AG04450 (cell line): Measurements from ENCODE around the gene ASB18. TPM values are rescaled to one million over a fixed set of nuclear protein-coding genes. Genes with fewer than 3 reads are reported as not detected.

Experiments
- CTCF ChIA-PET: fragments of 300-600, 350-600 bp; formaldehyde crosslinking; extraction: SDS; loops from one replicate; lab custom pipeline; 2022; ENCODE audit warnings: antibody characterized with exemption, inconsistent platforms; lab: Charles Lee
- POLR2A ChIA-PET: fragments of 350-600 bp; formaldehyde crosslinking; extraction: SDS; loops from one replicate; lab custom pipeline; 2021; ENCODE audit warnings: antibody characterized with exemption, inconsistent platforms; lab: Yijun Ruan, JAX
- DNase-seq: peaks from one replicate; pipeline ENCODE4 v3.0.0-alpha.2; 2011; ENCODE audit warnings: low read depth, low spot score
- H3K27ac ChIP-seq: one replicate; pipeline ENCODE4 v1.5.1; 2012; ENCODE audit warnings: low read depth, low read length, control low read depth
- H3K27me3 ChIP-seq: one replicate; pipeline ENCODE4 v1.6.0; 2012; ENCODE audit warnings: low read length; ENCODE audit not compliant: control insufficient read depth, insufficient read depth
- H3K4me3 ChIP-seq: 2 replicates; pipeline ENCODE4 v1.5.1; 2011; ENCODE audit warnings: mild to moderate bottlenecking, low read depth, low read length, control low read depth
- H3K9me3 ChIP-seq: 2 replicates; pipeline ENCODE4 v1.5.1; 2012; ENCODE audit warnings: low read length; ENCODE audit not compliant: control insufficient read depth, insufficient read depth
- polyA plus RNA-seq: library from polyadenylated mRNA; depleted of rRNA; stranded (reverse); fragments of >200 nt; gene quantifications from 2 replicates; pipeline ENCODE4 v1.2.3, GENCODE V29; 2011
- TF ChIP-seq, protein P1 (sequence below): IDR thresholded peaks from 2 replicates; pipeline ENCODE4 v1.5.1; 2011; ENCODE audit warnings: low read depth, low read length, control low read depth, inconsistent platforms

The ASB18 gene
- polyA plus RNA-seq, 1 experiment = not detected

GRCh38 chr2:236216711-236217110, 47.5 kb downstream of the ASB18 start:
- CTCF ChIA-PET = no interaction called here
- Histone ChIP-seq H3K4me3 (no peak overlapping the region), H3K27ac (no peak overlapping the region), H3K9me3 (no peaks in the 10 kb centered on the region; the same call in 1 of the 2 replicates), H3K27me3 (peaks cover 6% of the 10 kb centered on the region)
- POLR2A ChIA-PET = no interaction called here
- DNase-seq = no peak
- TF ChIP-seq, protein P1, sequence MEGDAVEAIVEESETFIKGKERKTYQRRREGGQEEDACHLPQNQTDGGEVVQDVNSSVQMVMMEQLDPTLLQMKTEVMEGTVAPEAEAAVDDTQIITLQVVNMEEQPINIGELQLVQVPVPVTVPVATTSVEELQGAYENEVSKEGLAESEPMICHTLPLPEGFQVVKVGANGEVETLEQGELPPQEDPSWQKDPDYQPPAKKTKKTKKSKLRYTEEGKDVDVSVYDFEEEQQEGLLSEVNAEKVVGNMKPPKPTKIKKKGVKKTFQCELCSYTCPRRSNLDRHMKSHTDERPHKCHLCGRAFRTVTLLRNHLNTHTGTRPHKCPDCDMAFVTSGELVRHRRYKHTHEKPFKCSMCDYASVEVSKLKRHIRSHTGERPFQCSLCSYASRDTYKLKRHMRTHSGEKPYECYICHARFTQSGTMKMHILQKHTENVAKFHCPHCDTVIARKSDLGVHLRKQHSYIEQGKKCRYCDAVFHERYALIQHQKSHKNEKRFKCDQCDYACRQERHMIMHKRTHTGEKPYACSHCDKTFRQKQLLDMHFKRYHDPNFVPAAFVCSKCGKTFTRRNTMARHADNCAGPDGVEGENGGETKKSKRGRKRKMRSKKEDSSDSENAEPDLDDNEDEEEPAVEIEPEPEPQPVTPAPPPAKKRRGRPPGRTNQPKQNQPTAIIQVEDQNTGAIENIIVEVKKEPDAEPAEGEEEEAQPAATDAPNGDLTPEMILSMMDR = no peak

- Histone ChIP-seq H3K27me3 (peaks cover 6% of the 10 kb centered on the region), H3K27ac (no peak overlapping the region), H3K9me3 (no peaks in the 10 kb centered on the region; the same call in 1 of the 2 replicates), H3K4me3 (no peak overlapping the region)
- CTCF ChIA-PET = no interaction called here
- DNase-seq = no peak
- POLR2A ChIA-PET = no interaction called here
- TF ChIP-seq, protein P1 = no peak
Observed at GRCh38 chr2:236215761-236216333, 48.4 kb downstream of the ASB18 start.

DNA sequence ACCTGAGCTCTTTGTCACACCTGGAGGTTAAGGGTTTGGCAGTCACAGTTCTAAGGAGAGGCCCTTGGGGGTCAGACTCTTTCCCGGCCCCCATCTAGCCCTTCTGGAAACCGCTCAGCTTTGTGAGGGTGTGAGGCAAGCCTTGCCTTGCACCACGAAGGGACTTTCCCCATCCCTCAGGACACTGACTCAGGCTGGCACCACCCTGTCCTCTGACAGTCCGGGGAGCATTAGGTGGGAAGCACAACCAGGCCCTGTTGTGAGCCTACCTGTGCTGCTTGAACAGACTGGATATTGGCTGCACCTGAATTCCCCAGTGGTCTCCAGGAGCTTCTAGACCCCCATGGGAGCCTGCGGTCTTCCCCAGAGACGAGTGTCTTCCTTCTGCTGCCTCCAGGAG, 49.0 kb downstream of the ASB18 start:
- TF ChIP-seq, protein P1 = no peak

DNA sequence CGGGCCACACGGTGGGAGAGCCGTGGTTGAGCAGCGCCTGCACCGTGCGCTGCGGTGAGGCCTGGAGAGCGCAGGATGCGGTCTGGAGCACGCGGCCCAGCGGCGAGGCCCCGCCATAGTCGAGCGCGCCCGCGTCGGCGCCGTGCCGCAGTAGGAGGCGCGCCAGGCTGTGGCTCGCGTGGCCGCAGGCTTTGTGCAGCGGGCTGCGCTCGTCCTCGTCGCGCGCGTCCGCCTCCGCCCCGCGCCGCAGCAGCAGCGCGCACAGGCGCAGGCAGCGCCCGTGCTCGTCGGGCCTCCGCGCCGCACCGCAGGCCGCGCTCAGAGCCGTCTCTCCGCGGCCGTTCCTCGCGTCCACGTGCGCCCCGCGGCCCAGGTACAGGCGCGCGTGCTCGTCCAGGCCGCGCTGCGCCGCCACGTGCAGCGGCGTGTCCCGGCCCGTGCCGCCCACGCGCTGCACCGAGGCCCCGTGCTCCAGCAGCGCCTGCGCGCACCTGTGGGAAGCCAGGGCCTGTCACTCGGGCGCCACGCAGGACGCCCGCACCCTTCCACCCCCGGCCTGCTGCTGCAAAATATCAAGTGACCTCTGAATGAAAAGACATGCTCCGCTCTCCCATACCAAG, 49.7 kb downstream of the ASB18 start:
- CTCF ChIA-PET = no interaction called here
- H3K27ac ChIP-seq = no peak overlapping the region
- H3K27me3 ChIP-seq = peaks cover 6% of the 10 kb centered on the region
- POLR2A ChIA-PET = no interaction called here
- DNase-seq = no peak
- no peak overlapping the region for H3K4me3 ChIP-seq
- TF ChIP-seq, protein P1 = no peak
- H3K9me3 ChIP-seq = no peaks in the 10 kb centered on the region; the same call in 1 of the 2 replicates

More for the DNA sequence above, 49.0 kb downstream of the ASB18 start:
- ChIA-PET CTCF (no interaction called here), POLR2A (no interaction called here)
- Histone ChIP-seq H3K4me3 (no peak overlapping the region), H3K27ac (no peak overlapping the region), H3K27me3 (peaks cover 6% of the 10 kb centered on the region), H3K9me3 (no peaks in the 10 kb centered on the region; the same call in 1 of the 2 replicates)
- DNase-seq = no peak

GRCh38 chr2:236211296-236211695, 52.9 kb downstream of the ASB18 start:
- Histone ChIP-seq H3K9me3 (no peaks in the 10 kb centered on the region; the same call in 1 of the 2 replicates), H3K27ac (no peak overlapping the region), H3K4me3 (no peak overlapping the region), H3K27me3 (peaks cover 6% of the 10 kb centered on the region)
- ChIA-PET CTCF (no interaction called here), POLR2A (no interaction called here)
- DNase-seq = no peak
- TF ChIP-seq, protein P1 = no peak
